Thyroid gland (tissue), 4 donors: Measurements from ENCODE around the gene SYTL3.

Experiments
- POLR2A ChIP-seq, 2 donors: fragments of 450-650 bp; IDR thresholded peaks; one replicate each; pipeline ENCODE4 v1.6.1; 2017; ENCODE audit warnings: antibody characterized with exemption in 2 of 2, mild to moderate bottlenecking in 2 of 2, moderate library complexity in 1 of 2
- TF ChIP-seq, protein P1 (sequence below), 6 experiments: fragments of 200-600 bp in 3 of 6; fragments of 450-650 bp in 3 of 6; sonication (generic) in 3 of 6; IDR thresholded peaks; one replicate each; pipeline ENCODE4 v1.5.1; 2016 to 2019; ENCODE audit warnings: antibody characterized with exemption in 6 of 6, mild to moderate bottlenecking in 2 of 6, inconsistent platforms in 1 of 6, moderate library complexity in 1 of 6

- TF ChIP-seq, protein P1, sequence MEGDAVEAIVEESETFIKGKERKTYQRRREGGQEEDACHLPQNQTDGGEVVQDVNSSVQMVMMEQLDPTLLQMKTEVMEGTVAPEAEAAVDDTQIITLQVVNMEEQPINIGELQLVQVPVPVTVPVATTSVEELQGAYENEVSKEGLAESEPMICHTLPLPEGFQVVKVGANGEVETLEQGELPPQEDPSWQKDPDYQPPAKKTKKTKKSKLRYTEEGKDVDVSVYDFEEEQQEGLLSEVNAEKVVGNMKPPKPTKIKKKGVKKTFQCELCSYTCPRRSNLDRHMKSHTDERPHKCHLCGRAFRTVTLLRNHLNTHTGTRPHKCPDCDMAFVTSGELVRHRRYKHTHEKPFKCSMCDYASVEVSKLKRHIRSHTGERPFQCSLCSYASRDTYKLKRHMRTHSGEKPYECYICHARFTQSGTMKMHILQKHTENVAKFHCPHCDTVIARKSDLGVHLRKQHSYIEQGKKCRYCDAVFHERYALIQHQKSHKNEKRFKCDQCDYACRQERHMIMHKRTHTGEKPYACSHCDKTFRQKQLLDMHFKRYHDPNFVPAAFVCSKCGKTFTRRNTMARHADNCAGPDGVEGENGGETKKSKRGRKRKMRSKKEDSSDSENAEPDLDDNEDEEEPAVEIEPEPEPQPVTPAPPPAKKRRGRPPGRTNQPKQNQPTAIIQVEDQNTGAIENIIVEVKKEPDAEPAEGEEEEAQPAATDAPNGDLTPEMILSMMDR (IDR thresholded peaks at IDR 0.05) = no peak
- TF ChIP-seq POLR2A (IDR thresholded peaks at IDR 0.05) = no peak
These were observed 107.9 kb downstream of the SYTL3 start for GRCh38 chr6:158757753-158758090.
